Loucy (cell line): ENCODE measurements around the gene COPS7B.

Experiments
- EZH2phosphoT487 ChIP-seq: fragments of 200-600 bp; IDR thresholded peaks from 2 replicates; pipeline ENCODE4 v1.6.1; 2018; ENCODE audit warnings: antibody characterized with exemption, mild to moderate bottlenecking, moderate library complexity, borderline replicate concordance
- TF ChIP-seq, protein P1 (sequence below): fragments of 200-600 bp; sonication (generic); conservative IDR thresholded peaks from 2 replicates; pipeline ENCODE4 v1.5.1; 2014; ENCODE audit warnings: mild to moderate bottlenecking, antibody characterized with exemption, low read length

DNA sequence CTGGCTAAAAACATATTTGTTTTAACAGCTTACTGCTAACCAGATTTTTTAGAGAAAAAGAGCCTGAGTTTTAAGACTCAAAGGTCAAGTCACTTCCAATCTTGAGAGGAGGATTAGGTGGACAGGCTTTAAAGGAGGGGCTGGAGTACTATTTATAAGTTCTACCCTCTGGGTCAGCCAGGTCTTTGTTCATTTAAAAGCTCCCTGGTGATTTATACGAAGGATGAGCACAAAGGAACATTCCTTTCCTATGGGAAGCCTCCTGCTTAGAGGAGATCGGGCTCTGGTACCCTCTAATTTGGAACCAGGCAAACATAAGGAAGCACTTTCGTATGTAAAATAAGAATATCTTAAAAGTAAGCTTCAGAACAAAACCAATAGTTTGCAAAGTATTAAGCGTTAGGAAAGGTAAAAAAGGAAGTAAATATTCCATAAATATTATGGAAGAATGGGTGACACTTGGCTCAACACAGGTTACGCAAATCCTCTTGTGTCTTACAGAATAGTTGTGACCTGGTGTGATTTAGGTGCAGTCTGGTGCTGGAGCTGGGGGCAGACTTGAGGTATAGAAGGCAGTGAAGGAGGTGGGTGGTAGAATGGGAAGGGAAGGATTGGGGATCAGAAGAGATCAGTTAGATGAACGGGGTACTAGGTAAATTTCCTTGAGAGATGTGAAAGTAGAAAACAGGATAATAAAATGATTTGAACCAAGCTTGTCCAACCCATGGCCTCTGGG is 40.8 kb upstream of the COPS7B start:
- TF ChIP-seq, protein P1, sequence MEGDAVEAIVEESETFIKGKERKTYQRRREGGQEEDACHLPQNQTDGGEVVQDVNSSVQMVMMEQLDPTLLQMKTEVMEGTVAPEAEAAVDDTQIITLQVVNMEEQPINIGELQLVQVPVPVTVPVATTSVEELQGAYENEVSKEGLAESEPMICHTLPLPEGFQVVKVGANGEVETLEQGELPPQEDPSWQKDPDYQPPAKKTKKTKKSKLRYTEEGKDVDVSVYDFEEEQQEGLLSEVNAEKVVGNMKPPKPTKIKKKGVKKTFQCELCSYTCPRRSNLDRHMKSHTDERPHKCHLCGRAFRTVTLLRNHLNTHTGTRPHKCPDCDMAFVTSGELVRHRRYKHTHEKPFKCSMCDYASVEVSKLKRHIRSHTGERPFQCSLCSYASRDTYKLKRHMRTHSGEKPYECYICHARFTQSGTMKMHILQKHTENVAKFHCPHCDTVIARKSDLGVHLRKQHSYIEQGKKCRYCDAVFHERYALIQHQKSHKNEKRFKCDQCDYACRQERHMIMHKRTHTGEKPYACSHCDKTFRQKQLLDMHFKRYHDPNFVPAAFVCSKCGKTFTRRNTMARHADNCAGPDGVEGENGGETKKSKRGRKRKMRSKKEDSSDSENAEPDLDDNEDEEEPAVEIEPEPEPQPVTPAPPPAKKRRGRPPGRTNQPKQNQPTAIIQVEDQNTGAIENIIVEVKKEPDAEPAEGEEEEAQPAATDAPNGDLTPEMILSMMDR, result no peak
- no peak for TF ChIP-seq EZH2phosphoT487
